NCI-H1417 (cell line): ENCODE data around the gene JAZF1.

Experiments used
- DNase-seq, 3 experiments: peaks; one replicate each; lab custom pipeline; 2025; lab: John Stamatoyannopoulos, UW

The JAZF1 gene

DNA sequence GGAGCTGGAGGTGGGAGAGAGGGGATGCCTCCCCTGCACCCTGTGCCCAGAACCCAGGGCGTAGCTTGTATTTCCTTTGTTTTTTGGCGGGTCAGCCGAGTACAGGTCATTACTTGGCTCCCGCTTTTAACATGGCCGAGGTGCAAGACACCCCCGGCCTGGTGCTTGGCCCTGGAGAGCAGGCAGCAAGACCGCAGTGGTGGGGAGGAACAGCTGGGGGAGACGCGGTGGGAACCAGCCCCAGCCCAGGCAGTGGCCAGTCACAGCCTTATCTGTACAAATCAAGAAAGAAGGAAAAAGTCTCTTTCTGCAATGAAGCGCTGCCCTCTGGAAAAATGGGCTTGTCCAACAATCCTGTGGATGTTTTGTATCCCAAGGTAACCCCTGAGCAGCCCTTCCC, 341.5 kb downstream of the JAZF1 start:
- DNase-seq, result no peak

DNA sequence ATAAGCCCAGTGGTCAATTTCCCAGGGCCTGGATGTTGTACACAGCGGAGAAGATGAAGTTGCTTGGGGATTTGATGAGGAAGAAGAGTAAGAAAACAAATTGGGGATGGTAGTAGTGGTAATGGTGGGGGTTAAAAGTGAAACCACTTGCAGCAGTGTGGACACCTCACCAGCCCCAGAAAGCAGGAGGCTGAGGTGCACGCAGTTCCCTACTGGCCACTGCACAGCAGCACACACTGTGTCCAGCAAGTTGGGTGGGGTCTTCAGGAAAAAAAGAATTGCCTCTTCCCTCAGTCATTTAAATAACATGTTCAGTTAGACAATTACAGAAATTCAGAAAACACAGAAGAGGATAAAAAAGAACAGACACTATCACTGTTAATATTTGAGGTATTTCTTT, 344.1 kb downstream of the JAZF1 start:
- DNase-seq, result no peak

DNA sequence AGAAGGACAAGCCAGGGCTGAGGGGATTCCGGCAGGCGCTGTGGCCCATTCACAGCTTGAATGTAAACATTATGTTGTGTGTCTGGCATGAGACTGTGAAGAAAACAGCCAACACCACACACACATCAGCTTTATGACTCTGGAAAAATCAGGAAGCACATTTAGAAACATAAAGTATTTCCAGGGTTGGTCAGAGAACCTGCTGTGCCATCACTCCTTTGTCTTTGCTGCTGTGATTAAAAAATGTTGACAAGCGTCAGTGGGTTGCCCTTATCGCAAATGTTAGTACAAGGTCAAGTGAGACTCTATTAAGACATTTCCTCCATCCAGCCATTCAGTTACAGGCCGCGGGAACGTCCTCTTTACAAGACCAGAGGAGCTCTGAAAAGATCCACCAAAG, 345.2 kb downstream of the JAZF1 start:
- no peak for DNase-seq

DNA sequence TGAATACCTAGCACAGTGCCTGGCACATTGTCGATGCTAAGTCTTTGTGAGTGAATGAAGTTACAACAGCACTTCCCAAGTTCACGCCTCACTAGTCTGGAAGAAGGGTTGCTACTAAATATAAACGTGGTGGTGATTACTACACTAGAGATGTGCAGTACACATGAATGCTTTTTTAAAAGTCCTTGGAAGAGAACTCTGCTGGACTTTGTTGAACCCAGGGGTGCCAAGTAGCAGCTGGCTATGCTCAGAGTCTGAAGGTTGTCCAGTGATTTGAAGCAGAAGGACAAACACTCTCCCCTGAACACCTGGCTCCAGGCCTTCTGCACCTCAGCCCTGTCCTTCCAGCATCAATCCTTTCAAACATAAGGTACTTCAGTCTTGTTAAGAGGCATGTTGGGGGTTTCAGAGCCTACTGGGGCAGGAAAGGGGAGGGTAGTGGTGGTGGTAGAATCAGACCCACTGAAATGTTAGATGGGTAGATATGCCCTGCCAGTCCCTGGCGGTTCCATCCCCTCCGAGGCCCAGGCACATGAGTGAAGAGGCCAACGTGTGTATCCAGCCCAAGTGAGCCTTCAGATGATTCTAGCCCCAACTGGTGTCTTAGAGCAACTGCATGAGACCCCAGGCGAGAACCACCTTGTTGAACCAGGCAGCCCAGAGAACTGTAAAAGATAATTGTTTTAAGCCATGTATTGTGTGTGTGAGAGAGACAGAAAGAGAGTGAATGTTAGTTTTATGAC, 346.2 kb downstream of the JAZF1 start:
- no peak for DNase-seq

DNA sequence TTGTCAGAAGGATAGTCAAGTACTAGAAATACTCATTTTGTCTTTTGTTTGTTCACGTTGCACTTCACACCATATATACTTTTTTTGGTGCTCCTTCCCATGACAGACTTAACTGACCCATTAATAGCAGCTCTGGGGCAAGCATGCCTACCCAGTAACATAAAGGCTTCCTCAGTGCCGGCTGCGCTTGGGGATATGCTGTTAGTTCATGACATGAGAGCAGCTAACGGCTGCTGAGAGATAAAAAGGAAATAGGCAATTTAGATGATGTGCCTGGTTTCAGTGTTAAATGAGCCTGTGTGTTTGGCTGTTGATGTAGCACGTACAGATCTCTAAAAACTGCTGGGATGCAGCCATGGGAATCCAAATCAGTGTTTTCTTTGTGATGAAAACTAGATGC, 354.2 kb downstream of the JAZF1 start:
- no peak for DNase-seq

DNA sequence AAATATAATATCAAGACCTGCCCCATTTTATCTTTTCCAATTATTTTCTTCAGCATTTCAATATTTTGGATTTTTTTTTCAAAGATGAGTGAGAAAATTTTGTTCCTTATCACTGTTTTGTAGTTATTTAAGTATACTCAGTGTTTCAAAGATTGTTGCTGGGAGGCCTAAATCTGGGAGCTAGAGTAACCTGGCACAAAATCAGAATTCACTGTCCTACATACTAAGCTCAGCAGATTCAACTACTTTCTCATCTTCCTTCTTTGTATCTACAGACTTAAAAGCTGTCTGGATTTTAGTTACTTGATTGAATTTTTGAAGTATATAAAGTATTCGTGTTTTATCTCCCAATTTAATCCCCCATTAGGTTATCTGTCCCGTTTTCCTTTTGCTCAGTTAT, 354.7 kb downstream of the JAZF1 start:
- DNase-seq, result no peak

DNA sequence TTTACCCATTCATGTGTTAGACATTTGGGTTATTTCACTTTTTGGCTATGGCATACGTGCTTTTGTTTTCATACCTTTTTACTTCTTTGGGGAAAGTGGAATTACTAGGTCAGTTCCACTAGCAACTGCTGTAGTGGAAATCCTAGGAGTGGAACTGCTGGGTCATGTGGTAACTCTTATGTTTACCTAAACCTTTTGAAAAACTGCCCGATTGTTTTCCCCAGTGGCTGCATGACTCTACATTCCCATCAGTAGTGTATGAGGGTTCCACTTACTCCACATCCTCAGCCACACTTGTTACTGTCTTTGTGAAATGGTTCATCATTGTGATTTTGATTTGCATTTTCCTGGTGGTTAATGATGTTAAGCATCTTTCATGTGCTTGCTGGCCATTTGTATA, 358.4 kb downstream of the JAZF1 start:
- DNase-seq, result no peak

DNA sequence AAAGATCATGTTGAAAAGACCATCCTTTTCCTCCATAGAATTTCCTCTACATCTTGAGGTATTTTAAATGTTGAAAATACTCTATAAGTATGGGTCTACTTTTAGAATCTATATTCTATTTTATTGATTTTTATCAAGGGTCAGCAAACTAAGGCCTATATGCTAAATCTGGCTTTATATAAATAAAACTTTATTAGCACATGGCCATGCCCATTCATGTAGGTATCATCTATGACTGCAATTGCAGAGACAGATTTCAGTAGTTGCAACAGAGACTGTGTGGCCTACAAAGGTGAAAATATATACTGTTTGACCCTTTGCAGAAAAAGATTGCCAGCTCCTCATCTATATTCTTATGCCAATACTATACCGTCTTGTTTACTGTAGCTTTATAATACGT, 367.9 kb downstream of the JAZF1 start:
- no peak for DNase-seq

DNA sequence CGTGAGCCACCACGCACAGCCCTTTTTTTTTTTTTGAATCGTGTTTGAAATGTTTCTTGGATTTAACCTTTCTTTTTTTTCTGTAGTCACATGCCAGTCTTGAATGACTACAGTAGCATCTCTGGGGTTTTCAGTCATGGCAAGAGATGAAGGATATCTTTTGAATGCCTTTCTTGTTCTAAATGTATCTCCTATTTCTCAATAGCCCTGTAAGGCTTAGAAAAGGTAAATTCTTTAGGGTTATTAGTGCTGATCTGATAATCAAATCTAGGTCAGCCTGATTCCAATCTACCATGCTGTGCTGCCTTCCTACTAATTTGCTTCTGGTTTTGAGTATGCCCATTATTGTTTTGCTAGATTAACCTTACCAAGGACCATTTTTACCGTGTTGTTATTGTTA, 370.4 kb downstream of the JAZF1 start:
- DNase-seq, result no peak

DNA sequence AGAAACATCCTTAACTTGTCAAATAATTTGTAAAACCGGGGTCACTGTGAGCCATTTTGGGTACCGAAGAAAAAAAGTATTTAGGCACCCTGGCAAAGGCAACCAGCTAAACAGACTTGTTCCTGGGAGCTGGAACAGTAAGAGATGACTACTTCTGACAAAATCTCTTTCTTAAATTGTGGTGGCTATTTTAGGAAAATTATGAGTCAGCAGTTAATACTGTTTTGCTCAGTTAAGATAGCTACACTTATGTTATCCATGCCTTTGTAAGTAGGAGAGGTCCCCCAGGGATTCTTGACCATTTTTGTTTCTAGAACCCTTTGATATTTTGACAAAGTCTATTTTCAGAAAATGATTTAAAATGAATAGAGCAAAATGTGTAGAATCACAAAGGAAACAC, 372.0 kb downstream of the JAZF1 start:
- peak in 1 of 3 experiments; percentile 70 for DNase-seq

DNA sequence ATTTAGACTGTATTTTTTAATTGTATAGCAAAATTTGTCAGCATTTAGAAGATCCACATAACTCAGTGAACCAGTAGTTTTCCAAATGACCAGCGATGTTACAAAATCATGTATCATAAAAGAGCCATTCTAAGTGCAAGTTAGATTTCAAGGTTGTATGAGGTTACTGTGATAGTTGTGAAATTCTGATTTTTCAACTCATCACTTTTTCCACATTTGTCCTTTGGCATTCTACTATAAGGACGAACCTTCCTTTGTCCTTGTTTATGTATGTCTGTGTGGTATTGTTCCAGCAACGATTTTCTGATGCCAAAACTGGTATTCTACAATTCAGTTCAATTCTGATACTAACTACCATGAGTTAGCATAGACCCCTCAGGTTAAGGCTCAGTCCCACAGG, 376.5 kb downstream of the JAZF1 start:
- DNase-seq, result no peak

DNA sequence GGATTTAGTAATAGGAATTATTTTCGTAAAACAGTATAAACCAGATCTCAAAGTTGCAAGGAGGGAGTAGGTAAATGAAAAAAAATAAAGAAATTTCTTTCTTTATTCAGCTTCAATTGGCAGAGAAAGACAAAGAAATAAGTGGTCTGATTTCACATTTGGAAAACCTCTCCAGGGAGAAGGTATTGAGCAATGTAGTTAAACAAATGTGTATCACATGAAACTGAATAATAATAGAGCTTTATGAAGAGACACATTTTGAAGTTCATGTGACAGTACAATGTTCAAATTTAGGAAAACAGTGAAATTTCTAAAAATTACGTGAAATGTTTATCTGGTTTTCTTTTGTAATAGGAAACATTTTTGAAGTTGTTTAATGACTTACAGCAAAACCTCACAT, 377.6 kb downstream of the JAZF1 start:
- no peak for DNase-seq

DNA sequence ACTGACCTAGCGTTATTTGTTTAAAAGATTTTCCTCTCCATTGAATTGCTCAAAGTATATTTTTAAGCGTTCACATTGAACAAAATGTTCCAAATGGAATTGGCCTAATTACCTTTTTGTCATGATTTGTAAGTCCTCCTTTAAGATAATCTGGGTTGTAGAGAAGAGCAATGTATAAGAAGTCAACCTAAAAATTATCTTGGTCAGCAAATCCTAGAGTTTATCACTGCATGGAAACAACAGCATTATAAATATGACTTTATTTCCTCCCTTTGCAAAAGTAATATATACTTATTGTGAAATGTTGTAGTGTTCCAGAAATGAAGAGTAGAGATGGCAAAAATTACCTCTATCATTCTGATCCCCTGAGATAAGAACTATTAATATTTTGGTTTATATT, 381.4 kb downstream of the JAZF1 start:
- no peak for DNase-seq

DNA sequence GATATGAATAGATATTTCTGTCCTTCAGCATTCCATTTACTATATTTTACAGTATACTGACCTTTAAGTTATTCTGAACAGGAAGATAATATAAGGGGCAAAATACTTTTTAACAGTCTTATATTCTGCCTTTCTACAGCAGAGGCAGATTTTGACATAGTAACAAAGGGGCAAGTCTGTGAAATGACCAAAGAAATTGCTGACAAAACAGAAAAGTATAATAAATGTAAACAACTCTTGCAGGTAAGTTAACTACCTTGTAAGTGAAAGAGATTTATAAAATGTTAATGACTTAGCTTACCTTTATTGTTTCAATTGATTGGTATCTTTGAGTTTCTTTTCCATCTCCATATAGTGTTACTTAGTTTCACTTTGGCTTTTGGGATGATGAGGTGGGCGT, 384.6 kb downstream of the JAZF1 start:
- no peak for DNase-seq

DNA sequence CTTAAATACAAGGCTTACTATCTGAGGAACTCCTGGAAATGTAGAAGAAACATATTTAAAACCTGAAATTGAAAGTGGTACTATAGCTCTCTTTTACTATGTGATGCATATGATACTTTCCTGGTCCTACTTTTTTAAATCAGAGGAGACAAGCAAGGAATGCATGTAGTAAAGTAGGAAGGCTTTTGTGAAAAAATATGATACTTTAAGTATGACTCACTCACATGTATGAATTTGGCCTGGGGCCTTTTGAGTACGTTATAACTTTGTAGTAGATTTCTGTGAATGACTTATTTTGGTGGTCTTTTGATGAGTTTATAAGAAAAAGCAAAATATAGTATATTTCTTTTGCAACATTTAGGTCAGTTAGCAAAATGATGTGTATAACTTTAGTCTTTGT, 386.8 kb downstream of the JAZF1 start:
- no peak for DNase-seq

DNA sequence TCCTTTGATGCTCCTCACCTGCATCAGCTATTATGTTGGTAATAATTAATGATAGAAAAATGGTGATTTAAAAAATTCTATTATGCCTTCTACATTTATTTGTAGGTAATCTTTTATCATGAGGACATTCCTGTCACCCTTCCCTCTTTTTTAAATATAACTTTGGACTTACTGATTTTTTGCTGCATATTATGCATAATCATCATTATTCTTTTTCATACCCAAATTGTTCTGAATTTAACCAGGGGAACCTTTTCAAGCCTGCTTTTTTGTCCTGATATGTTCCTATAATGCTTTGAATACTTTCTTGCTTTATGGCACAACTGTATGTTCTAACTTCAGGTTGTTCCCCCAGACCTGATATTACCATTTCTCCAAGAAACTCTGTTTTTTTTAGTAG, 392.2 kb downstream of the JAZF1 start:
- no peak for DNase-seq

DNA sequence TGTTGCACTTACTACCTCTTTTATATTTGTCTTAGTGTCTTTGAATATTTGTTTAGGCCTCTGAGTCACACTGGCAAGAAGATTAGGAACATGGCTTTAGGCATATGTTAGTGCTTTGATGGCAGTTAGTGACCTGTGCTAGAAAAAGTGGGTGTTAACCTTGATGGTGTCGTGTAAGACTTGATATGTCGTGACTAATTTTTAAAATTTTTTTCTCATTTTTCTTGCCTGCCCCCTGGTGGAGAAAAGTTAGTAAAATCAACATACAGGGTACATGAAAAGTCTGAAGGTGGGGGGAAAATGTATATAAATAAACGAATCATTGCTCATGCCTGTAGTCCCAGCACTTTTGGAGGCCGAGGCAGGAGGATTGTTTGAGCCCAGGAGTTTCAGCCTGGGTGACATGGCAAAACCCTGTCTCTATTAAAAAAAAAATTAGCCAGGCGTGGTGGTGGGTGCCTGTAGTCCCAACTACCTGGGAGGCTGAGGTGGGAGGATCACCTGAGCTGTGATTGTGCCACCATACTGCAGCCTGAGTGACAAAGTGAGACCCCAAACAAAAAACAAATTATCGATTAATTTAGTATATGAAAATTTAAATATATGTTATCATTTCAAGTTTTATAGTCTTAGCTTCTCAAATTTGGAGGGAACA, 396.1 kb downstream of the JAZF1 start:
- DNase-seq, result peak; percentile 26 to 68 (median 52)

DNA sequence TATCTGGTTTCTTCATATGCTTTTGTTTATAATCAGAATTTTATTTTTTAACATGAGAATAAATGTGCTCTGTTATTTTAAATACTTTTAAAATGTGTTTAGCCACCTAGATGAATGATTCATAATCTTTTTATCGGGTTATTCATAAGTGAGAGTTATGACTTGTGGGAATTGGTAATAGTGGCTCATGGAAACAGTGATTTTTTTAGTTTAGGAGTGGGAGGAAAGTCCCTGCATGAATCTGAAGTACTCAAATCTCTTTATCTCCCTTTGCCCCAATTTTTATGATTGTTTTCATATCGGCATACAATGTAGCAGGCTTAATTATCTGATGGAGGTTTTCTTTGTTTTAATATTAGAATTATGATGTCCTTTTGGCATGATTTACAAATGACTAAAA, 397.7 kb downstream of the JAZF1 start:
- DNase-seq, result no peak

DNA sequence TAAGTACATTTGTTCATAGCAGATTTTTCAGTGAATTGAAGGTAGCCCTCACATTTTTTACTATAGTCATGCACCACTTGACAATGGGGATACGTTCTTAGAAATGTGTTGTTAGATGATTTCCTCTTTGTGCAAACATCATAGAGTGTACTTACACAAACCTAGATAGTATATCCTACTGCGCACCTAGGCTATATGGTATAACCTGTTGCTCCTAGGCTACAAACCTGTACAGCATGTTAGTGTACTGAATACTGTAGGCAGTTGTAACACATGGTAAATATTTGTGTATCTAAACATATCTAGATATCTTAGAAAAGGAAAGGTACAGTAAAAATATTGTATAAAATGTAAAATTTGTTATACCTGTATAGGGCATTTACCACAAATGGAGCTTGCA, 399.4 kb downstream of the JAZF1 start:
- DNase-seq, result no peak
